CD1c-positive myeloid dendritic cell (primary cell): ENCODE data around the gene KDM1A.
A peak's percentile ranks its signal among the peaks of the same experiment; 100 is the strongest.
"Not testable (repeated sequence)": the region's sequence is repeated elsewhere in the genome, so short reads cannot be mapped to it uniquely, and the experiment has no call there.

Experiments
- DNase-seq: peaks from one replicate; pipeline ENCODE4 v3.0.0-alpha.2; 2016; ENCODE audit errors: extremely low spot score

KDM1A gene

DNA sequence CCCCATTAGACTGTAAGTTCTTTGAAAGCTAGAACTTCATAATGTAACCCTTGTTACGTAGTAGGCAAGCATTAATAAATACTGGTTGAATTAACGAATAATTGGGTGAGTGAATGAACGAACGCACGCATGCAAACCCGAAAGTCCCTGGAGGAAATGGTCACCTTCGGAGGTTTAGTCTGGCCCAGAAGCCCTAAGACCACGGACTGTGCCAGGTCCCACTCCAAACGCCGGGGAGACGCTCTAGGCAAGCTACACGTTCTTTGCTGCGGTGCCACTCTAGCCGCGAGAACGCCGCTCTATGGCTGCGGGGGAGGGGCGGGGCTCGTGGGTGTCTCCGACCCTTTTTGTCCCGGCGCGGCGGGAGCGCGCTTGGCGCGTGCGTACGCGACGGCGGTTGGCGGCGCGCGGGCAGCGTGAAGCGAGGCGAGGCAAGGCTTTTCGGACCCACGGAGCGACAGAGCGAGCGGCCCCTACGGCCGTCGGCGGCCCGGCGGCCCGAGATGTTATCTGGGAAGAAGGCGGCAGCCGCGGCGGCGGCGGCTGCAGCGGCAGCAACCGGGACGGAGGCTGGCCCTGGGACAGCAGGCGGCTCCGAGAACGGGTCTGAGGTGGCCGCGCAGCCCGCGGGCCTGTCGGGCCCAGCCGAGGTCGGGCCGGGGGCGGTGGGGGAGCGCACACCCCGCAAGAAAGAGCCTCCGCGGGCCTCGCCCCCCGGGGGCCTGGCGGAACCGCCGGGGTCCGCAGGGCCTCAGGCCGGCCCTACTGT, at the start of gene KDM1A:
Gene KDM1A (plus strand): TSS at position 375 of the 769 bp plus-strand sequence. CDS start 129 bp downstream, at position 504.
- peak; percentile 96 for DNase-seq

DNA sequence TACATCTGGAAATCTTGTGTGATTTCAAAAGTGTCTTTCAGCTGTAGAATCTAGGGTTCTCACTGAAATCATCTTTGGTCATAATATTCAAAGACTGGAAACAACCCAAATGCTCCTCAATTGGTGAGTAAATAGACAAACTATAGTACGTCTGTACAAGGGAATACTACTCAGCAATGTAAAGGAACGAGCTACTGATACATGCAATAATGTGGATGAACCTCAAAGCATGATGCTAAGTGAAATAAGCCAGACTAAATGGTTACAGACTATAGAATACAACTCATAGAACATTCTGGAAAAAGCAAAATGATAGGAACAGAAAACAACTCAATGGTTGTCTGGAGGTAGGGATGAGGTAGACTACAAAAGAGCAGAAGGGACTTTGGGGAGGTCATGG, 49.2 kb upstream of the KDM1A start:
- DNase-seq = no peak

DNA sequence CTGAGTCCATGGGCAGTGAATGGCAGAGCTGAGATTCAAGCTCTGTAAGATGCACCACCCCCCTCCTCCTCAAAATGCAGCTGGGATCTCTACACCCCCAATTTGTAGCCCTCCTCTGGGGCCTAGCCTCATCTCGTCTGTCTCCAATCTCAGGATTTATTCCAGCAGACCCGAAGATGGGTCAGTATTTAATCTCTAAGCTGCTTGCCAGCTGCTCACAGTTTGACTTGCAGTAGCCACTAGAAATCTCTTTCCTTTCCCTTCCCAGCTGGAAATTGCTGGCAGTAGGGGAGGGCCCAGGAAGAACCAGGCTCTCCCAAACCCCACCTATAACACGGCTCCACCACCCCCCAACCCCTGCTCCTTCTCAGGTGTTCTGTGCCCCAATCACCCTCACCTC, 48.1 kb upstream of the KDM1A start:
- DNase-seq = no peak

DNA sequence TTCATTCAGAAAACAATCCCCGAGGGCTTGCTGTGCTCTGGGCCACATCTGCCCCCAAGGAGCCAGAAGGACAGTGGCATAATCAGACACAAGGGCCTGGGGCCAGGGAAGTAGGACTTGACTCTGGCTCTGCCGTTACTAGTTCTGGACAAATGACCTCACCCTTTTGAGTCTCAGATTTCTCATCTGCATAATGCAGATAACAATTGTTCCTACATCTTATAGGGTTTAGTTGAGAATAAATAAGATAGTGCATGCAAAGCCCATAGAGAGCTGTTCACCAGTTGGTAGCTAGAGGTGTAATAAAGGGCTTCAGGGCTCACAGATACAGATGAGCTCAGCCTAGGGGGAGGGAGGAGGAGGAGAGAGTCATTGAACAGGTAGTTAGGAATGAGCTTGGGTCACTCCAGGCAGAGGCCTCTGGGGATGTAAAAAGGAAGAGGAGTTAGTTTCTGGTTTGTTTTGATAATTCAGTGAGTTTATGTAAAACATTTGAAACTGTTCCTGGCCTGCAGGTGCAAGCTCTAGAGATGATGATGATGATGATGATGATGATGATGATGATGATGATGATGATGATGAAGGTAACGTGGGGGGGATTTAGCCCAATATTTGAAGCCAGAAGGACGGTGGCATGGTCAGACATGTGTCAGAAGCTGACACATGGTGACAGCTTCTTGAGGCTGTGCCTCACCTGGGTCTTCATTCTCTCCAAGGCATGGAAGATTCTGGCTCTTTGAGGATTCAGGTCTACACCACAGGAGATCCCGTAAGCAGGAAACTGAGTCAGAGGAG, 47.5 kb upstream of the KDM1A start:
- DNase-seq = no peak

DNA sequence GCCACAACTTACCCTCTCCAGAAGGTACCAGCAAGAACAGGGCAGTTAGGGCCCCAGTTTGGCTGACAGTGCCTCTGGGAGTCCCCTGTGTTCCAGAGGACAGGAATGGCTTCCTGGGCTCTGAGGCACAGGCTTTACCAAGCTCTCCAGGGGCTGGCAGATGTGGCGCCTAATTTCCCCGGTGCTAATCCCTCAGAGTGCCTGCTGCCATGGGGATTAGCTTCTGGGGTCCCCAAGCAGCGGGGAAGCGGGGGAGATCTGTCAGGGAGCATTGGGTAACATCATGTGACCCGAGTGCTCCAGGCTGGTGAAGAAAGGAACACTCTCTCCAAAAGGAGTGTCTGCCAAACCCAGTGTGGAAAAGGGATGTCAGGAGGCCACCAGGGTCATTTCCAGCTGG, 46.5 kb upstream of the KDM1A start, which contains the start of gene LACTBL1:
Gene LACTBL1 (minus strand): TSS at position 107 of the 400 bp plus-strand sequence. CDS start 550 bp downstream, outside the sequence.
- no peak for DNase-seq

DNA sequence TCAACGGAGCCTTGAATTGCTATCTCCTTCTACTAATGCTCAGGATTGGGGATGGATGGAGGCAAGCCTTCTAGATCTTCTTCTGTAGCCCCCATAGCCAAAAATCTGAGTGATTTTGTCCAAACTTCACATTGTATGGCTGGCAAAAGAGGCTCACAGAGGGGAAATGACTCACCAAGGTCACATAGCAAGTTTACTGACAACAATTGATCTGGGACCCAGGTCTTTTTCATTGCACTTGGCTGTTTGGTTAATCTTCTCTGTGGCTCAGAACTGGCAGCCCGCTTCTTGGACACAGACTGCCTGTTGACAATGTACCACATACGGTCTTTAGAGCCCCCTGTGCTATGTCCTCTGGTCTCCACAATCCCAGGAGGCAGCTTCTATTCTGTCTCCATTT, 43.6 kb upstream of the KDM1A start:
- DNase-seq = no peak

DNA sequence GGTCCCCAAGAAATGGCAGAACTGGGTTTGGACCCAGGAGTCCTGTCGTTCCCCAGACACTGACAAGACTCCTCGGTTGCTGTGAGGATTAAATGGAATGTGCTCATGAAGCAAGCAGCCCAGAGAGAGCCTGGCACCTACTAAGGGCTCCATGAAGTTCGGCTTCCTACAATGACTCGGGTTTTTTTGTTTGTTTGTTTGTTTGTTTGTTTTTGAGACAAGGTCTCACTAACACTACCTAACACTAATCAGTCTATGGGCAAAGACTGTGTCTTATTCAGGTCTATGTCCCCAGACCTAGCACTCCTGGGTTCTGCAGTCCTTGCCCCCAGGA, 43.2 kb upstream of the KDM1A start:
- no peak for DNase-seq

DNA sequence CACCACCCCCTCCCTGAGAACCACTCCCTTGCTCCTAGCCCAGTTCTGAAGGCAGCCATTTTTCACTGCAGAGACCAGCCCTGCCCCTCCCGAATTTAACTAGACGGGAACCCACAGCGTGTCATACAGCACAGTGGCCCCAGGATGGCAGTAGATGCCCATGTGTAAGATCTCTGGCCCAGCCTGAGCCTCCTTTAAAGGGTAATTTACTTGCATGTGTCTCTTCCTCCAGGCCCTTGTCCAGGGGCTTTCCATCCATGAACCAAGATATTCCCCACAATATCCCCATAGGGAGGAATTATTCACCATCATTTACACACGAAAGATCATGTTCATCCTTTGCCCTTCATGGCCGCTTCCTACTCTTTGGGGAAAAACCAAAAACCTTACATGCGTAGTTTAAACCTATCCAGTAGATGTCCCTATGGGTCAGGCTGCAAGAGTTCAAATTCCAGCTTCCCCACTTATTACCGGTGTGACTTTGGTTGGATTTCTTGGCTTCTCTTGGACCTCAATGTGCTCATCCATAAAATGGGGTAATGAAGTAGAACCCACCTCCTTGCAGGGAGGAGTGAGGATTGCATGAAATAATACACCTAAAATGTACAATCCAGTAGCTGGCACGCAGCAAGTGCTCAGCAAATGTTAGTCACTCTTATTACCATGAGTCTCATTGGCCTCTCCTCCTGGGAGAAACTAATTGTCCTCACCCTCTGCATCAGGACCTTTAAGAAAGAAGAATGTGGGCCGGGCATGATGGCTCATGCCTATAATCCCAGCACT, 42.6 kb upstream of the KDM1A start:
- peak; percentile 78 for DNase-seq

DNA sequence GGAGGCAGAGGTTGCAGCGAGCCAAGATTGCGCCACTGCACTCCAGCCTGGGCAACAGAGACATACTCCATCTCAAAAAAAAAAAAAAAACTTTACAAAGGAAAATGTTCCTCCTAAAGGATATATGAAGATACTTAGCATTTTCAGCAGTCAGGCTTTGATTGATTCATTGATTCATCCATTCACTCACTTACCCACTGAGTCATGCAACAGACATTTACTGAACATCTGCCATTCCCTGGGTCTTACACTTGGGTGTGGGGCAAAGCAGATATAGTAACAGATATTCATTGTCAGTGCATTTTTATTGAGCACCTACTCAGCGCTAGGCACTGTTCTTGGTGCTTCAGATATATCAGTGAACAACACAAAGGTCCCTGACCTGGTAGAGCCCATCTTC, 41.0 kb upstream of the KDM1A start:
- no peak for DNase-seq

DNA sequence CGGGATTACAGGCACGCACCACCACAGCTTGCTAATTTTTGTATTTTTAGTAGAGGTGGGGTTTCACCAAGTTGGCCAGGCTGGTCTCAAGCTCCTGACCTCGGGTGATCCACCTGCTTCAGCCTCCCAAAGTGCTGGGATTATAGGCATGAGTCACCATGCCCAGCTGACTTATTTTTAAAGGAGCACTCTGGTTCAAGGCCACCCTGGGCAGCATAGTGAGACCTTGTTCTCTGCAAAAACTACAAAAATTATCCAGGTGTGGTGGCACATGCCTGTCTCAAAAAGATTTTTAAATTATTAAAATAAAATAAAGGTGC, 38.8 kb upstream of the KDM1A start:
- DNase-seq = not testable (repeated sequence)

DNA sequence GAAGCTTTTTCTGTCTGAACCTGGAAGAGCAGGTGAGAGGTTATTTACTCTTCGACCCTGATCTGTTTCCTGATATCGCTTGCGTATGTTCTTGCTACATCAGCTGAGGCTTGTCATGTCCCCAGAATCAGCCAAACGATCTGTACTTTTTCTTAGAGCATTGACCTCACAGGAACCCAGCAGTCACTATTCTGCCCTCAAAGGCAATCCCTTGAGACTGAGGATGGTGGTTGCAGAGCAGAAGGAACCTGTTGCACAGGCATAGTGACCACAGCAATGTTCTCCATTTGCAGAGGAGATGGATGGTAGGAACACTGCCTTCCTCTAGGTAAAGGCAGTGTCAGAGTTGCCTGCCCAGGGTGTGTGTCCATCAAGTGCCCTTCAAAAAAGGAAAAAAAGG, 35.3 kb upstream of the KDM1A start:
- DNase-seq = no peak

DNA sequence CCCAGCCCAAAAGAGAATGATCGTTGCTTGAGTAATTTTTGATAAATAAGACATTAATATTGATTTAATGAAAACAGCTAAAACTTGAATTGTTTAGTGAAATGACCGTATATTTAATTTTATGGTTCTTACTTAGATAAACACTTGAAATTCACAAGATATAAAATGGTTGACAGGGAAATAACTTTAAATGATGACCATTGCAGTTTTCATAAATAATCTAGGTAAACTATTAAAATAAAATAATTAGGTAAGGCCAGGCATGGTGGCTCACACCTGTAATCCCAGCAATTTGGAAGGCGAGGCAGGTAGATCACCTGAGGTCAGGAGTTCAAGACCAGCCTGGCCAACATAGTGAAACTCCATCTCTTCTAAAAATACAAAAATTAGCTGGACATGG, 26.9 kb upstream of the KDM1A start:
- not testable (repeated sequence) for DNase-seq

DNA sequence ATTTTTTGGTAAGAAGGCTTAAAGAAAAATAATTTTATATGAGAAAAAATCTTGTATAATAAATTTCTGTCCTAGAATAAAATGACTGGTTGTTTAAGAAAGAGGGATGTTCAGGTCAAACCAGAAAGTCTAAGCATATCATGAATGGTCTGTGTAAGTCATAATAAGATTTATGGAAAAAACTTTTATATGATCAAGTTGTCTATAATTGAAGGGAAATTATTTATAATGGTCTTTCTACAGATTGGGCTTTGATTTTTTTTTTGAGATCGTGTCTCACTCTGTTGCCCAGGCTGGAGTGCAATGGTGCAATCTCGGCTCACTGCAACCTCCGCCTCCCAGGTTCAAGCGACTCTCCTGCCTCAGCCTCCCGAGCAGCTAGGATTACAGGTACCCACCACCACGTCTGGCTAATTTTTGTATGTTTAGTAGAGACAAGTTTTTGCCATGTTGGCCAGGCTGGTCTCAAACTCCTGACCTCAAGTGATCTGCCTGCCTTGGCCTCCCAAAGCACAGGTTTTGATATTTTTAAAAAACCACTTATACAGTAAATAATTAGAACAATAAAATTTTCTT, 26.0 kb upstream of the KDM1A start:
- not testable (repeated sequence) for DNase-seq

DNA sequence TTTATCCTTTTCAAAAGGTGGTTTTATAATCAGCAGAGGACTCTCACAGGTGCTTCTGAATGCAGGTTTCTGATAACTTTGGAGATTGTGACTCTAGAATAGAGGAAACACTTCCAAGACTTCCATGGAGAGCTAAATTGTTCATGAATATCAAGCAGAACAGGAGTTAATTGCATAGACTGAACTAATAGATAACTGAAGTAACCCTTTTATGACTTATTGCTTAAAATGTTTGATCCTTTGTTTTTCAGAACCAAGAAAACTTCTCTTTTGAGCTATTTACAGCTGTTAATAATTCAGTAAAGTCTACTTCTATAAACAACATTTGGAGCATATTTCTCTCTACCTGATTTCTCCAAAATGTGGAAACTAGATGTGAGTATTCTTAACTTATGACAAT, 23.5 kb upstream of the KDM1A start:
- DNase-seq = no peak

DNA sequence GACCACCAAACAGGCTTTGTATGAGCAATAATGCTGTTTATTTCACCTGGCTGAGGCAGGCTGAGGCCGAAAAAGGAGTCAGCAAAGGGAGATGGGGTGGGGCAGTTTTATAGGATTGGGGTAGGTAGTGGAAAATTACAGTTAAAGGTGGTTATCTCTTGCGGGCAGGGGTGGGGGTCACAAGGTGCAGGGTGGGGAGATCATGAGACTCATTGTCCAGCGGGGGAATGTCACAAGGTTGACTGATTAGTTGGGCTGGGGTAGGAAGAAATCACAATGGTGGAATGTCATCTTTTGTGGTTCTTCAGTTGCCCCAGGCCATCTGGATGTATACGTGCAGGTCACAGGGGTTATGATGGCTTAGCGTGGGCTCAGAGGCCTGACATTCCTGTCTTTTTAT, 21.7 kb upstream of the KDM1A start:
- not testable (repeated sequence) for DNase-seq

DNA sequence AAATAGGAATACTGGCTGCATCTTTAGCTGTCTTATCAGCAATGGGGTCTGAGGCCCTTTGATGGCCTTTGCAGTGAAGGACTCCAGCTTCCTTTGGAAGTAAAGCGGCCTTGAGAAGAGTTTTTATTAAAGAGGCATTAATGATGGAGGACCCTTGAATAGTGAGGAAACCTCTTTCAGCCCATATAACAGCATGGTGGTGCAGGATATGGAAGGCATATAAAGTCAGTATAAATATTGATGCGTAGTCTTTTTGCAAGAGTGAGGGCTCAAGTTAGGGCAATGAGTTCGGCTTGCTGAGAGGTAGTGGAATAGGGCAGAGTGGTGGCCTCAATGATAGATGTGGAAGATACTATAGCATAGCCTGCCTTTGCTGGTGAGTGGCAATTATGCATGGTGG, 19.1 kb upstream of the KDM1A start:
- DNase-seq = not testable (repeated sequence)

DNA sequence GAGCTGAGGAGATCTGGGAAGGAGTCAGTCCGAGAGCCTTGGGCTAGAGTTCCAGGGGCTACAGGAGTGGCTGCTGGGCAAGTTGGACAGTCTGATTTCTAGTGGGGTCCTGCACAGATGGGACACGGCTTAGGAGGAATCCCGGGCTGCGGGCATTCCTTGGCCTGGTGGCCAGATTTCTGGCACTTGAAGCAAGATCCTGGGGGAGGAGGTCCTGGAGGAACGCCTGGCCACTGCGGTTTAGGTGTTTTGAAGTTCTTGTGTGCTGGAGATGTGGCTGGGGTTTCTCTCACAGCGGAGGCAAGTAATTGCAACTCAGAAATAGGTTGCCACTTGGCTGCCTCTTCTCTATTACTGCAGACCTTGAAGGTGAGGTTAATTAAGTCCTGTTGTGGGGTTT, 17.1 kb upstream of the KDM1A start:
- not testable (repeated sequence) for DNase-seq

DNA sequence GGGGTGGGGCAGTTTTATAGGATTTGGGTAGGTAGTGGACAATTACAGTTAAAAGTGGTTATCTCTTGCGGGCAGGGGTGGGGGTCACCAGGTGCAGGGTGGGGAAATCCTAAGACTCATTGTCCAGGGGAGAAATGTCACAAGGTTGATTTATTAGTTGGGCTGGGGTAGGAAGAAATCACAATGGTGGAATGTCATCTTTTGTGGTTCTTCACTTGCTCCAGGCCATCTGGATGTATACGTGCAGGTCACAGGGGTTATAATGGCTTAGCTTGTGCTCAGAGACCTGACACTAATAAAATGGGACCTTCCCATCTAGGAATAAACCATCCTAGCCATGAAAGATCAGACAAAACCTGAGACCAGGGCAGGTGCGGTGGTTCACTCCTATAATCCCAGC, 15.2 kb upstream of the KDM1A start:
- DNase-seq = no peak

DNA sequence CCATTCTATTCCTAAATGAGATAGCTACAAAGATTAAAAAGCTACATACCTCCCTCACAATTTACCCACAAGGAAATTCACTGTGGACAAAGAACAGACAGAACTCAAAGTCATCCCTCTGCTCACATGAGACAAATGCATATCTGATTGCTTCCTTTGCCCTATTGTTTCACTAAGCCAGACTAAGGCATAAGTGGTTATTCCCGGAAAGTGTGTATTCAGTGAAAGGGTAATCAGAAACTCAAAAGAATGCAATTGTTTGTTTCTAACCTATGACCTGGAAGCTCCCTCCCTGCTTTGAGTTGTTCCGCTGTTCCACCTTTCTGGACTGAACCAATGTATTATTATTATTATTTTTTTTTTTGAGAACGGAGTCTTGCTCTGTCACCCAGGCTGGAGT, 14.5 kb upstream of the KDM1A start:
- not testable (repeated sequence) for DNase-seq

DNA sequence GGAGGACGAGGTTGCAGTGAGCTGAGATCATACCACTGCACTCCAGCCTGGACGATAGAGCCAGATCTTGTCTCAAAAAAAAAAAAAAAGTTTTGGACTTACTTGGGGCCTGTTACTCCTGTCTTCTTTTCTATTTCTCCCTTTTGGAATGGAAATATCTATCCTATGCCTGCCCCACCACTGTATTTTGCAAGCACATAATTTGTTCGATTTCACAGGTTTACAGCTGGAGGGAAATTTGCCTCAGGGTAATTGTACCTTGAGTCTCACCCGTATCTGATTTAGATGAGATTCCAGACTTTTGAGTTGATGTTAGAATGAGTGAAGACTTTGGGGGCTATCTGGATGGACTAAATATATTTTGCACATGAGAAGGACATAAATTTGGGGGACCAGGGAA, 12.2 kb upstream of the KDM1A start:
- no peak for DNase-seq

DNA sequence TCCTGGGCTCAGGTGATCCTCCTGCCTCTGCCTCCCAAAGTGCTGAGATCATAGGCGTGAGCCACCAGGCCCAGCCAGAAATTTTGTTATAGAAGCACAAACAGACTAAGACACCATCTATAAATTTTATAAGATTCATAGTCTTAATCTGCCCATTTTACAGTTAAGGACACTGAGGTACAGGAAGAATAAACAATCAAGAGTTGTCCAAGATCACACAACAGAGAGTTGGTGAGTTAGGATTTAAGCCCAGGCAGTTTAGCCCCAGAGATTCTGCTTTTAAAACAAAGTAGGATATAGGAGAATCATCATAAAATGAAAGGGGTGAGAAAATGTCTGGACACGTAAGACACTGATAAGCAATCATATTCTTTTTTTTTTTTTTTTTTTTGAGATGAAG, 10.4 kb upstream of the KDM1A start:
- no peak for DNase-seq

DNA sequence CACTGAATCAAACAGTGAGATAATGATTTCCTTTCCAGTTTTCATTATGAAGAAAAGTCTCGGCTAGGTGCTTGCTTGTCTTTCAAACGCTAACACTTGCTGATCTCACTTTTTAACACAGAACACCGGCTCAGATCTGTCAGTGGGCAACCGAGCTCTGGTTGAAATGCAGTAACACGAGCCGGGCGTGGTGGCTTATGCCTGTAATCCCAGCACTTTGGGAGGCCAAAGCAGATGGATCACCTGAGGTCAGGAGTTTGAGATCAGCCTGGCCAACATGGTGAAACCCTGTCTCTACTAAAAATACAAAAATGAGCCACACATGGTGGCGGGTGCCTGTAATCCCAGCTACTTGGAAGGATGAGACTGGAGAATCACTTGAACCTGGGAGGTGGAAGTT, 9.2 kb upstream of the KDM1A start:
- not testable (repeated sequence) for DNase-seq
